Stimulated activated naive CD4-positive, alpha-beta T cell (primary cell): ENCODE data around the gene PKDCC.
A peak's percentile ranks its signal among the peaks of the same experiment; 100 is the strongest.

Experiments used
- DNase-seq, 6 experiments: peaks; one replicate each; lab custom pipeline; 2025; lab: John Stamatoyannopoulos, UW

Gene PKDCC, protein sequence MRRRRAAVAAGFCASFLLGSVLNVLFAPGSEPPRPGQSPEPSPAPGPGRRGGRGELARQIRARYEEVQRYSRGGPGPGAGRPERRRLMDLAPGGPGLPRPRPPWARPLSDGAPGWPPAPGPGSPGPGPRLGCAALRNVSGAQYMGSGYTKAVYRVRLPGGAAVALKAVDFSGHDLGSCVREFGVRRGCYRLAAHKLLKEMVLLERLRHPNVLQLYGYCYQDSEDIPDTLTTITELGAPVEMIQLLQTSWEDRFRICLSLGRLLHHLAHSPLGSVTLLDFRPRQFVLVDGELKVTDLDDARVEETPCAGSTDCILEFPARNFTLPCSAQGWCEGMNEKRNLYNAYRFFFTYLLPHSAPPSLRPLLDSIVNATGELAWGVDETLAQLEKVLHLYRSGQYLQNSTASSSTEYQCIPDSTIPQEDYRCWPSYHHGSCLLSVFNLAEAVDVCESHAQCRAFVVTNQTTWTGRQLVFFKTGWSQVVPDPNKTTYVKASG

DNA sequence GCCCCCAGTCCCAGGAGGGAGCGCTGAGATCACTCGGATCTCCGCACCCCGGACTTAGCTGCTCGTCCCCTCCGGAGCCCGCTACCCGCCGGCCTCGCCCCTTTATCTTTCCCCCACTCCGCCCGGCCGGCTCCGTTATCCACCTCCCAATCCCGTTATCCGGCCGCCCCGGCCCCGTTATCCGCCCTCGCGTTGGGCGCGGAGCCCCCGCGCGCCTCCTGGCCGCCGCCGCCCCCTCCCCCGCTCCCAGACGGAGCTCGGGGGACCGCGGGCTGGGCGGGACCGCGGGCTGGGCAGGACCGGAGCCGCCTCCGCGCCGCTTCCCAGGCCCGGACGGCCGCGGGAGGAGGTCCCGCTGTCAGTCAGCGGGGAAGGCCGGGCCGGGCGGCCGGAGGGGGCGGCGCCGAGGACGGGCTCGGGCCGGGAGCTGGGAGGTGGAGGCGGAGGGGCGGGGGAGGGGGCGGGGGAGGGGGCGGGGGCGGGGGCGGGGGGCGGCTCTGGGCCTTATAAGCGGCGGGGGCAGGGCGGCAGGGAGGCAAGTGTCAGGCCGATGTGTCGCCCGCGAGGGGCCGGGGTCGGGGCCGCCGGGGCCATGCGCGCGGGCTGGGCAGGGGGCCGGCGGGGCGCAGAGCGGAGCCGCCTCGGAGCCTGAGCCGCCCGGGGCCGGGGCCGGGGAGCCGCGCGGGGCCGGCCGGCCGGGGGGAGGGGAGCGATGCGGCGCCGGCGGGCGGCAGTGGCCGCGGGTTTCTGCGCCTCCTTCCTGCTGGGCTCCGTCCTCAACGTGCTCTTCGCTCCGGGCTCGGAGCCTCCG, at the start of gene PKDCC:
TSS of gene PKDCC (plus strand) at position 534 of the 811 bp plus-strand sequence. CDS start at position 713, 179 bp downstream.
- peak in 4 of 6 experiments; percentile 4 to 26 (median 5) for DNase-seq

DNA sequence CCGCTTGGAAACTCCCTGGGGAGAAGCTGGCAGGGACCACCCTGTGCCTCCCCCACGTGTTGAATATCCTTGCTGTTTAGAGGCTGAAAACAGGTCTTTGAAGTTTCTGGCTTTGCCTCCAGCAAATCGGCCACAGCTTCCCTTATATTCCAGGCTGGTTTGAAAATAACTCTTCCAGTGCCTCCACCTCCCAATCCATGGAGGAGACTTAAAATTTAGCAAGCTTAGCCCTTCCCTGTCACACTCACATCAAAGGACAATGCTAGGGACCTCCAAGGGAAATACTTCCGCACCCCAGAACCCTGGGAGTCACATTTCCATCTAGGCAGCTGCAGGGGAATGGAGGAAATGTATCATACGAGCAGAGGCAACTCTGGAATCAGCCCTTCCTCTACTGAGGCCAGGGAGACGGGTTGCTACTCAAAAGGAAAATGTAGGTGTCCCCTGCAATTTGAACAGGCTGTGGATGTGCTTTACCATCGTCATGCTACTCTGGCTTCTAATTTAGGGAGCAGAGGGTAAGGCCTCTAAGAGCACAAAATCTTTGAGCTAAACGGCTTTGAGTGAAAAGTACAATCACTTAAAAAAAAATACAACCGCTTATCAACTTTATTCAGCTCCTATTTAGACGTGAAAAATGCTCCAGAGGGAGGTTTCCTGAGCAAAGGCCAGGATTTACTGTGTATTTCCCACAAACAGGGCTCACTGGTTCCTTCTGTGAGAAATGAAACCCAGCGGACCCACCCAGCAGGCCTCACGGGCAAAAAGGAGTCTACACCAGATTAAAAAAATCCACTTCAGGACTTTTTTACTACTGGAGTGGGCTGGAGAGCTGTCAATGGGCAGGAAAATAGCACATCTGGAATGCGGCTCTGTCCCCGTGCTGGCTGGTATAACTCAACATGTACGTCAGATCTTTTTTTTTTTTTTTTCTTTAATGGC, 49.4 kb upstream of the PKDCC start:
- DNase-seq = no peak

DNA sequence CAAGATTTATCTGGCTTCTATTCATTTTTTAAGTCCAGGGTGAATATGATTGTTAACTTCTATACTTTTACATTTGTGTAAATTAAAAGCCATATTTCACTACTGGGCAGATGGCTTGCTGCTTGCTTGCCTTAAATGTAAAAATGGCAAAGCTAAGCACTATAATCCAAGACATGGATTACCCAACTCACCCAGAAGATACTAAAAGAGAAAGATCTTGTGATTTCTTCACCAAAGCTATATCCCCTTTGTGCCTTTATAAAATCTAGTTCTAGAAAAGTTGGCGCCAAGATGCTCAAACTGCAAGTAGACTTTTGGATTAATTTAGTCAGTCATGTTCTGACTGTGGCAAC, 48.7 kb upstream of the PKDCC start:
- no peak for DNase-seq

DNA sequence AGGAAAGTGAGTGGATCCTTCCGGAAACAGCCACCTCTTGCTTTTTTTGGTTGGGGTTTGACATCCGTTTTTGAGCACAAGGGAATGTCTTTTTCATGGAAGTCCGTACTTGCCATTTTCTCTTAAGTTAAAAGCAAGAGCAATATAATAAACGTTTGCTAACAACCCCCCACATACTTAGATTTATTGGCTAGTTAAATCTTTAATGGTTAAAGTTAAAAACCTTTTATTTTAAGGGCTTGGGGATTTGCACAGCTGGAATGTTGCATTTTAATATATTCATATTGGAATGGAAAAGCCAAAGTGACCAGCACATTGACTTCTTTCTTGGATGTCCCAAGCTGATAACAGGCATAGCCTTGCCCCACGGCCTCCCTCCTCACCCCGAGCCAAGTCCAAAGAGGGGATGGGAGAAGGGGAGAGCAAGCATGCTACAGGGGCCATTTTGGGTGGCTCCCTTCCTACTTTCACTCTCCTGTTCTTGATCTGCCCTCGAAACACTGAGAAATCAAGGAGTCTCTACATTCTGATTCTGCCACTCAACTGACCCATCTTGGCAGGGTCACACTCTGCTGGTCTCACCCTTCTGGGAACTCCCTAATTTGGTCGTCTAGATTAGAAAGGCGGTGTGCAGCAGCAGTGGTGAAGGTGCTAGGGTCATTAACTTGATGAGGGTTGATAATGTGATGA, 48.1 kb upstream of the PKDCC start:
- DNase-seq = no peak

DNA sequence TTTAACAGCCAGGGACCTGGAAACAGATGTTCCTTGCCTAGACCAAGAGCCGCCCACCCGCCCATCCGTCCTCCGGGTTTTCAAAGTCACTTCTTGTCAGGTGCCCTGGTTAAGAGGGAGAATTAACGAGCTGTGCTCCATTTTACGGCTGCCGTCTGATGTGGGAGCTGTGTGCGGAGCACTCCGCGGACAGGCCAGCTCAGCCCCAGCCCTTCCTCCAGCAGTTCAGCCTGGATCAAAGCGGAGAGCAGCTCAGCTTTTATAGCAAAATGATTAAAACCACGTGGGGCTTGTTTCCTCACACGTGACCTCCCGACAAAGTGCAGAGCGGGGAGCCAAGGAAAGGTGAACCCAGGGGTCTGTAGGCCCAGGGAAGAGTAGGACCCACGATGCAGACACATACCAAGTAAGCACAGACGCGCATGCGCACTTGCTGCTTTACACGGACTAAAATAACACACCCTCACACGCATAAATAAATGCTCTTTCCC, 46.1 kb upstream of the PKDCC start:
- no peak for DNase-seq

DNA sequence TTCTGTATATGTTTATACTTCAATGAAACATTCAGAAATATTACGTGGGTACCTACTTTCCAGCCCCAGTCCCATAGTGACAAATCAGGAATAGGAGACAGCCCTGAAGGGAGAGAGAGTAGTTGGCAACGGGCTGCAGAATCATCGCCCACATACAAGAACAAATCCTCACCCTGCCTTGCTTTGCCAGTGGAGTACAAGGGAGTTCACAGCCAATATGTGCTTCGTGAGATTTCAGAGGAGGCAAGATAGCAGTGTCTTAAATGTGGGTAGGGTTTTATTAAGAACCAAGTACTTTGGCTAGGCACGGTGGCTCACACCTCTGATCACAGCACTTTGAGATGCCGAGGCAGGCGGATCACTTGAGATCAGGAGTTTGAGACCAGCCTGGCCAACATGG, 40.3 kb upstream of the PKDCC start:
- no peak for DNase-seq

DNA sequence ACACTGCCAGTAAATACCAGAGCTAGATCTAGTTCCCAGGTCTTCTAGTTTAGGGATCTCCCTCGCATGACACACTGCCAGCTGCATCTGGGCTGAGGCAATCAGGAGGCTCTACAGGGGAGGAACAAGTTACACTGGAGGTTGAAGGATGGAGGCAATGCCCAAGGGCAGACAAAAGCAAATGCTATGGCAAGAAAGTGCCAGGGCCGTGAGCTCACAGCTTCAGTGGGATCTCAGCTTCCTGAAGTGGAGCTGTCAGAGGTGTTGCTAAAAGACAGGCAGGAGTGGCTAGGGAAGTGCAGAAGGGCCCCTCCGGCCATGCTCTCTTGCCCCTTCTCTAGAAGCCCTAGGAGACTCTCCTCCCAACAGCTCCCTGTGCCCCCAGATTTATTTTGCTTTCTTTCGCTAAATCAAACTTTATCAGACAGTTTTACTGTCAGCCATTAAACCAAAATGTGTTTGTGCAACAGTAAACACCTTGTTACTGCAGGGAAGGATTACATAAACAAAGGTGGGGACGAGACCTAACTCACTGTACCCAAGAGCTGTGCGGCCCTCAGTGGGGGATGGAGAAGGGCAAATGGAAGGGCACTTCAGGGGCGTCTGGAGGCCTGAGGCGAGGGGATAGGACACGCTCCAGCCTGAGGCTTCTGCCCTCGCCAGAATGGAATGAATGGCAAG, 39.4 kb upstream of the PKDCC start:
- no peak for DNase-seq

DNA sequence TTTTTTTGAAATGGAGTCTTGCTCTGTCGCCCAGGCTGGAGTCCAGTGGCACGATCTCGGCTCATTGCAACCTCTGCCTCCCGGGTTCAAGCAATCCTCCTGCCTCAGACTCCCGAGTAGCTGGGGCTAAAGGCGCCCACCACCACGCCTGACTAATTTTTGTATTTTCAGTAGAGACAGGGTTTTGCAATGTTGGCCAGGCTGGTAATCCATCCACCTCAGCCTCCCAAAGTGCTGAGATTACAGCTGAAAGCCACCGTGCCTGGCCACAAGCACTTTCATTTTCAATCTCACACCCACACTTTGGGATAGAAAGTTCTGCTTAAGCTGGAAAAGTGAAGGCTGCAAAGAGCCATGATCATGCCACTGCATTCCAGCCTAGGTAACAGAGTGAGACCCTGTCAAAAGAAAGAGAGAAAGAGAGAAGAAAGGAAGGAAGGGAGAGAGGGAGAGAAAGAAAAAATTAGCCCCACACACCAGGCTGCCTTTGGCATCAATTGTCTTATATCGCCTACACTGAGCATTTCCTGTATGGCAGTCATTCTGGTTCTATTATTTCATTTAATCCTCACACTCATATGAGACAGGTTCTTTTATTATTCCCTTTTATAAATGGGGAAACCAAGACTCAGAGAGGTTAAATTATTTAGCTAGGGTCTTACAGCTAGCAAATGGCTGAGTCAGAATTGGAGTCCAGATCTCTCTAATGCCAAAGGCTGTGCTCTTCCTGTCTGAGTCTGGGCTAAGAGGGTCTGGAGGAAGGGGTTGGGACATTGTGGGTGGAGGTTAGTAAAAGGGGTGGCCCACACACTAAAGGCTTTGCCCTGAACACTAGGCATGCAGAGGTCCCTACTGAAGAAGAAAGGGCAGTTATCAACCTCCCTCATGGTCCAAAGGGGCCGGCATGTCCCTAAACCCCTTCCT, 37.9 kb upstream of the PKDCC start:
- DNase-seq = no peak

DNA sequence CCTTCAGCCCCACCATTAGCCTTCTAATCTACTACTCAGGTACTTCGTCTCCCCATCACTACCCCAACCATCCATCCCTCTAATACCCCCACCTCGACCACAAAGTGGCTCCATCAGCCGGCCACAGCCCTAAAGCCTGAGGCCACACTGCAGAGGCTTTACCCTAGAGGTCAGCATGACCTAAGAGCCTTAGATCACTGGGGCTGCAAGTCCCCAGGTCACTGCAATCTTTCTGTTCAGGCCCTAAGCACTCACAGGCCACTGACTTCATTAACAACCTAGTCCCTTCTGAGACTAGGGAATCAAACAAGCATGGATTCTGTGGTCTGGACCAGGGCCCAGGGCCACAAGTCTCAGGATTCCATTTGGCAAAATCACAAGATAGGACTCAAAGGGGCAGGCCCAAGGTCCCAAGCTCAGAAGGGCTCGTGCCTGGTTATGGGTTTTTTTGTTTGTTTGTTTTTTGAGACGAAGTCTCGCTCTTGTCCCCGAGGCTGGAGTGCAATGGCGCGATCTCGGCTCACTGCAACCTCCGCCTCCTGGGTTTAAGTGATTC, 37.0 kb upstream of the PKDCC start:
- DNase-seq = no peak

DNA sequence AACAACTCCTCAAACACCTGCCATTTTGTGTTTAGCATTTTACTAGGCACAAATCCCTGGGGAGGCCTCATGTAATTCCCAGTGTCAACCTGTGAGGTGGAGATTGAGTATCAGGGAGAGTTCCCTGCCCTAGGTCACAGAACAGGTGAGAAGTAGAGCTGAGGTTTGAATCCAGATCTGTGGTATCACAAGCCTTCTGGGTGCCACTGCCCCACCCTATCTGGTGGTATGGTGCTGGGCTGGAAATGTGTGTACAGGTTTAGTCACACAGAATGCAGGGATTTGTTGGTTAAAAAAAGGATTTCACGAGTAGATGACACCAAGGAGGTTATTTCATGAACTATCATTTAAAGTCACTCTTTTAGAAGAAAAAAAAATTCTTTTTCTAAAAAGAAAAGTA, 35.7 kb upstream of the PKDCC start:
- no peak for DNase-seq

DNA sequence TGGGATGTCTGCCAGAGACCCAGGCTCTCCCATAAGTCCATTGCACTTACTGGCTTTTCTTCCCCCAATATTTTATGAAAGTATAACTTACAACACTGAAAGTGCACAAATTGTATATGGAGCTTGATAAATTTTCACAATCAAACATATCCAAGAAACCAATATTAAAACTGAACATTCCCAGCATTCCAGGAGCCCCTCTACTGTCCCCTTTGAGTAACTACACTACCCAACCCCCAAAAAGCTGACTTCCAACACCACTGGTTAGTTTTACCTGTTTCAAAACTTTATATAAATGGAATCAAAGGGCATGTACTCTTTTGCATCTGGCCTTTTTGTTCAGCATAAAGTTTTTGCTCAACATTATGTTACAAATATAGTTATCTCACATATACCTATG, 35.2 kb upstream of the PKDCC start:
- DNase-seq = no peak

DNA sequence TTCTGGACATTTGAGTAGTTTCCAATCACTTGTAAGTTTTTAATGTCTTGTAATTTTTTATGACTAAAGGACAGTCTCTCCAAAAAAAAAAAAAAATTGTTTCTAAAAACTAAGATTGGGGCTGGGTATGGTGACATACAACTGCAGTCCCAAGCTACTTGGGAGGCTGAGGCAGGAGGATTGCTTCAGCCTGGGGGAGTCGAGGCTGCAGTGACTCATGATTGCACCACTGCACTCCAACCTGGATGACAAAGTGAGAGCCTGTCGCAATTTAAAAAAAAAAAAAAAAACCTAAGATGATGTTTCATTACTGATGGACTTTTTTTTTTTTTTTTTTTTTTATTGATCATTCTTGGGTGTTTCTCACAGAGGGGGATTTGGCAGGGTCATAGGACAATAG, 34.4 kb upstream of the PKDCC start:
- DNase-seq = no peak

DNA sequence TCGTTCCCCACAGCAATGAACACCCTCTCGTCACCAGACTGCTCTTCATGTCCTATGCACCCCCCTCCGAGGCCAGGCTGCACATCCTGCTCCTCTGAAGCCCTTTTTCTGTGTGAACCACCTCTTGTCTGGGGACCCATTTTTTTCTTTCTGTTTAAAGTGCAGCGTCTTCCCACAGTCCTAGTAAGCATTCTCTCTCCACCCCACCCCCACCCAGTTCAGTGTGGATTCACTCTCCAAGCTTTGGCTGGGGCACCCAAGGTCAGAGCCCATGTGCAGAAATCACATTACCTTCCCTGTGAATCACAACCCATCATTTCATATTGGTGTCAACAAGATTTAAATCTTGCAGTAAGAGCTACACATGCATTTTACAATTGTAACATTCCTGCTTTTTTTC, 26.4 kb upstream of the PKDCC start:
- no peak for DNase-seq

DNA sequence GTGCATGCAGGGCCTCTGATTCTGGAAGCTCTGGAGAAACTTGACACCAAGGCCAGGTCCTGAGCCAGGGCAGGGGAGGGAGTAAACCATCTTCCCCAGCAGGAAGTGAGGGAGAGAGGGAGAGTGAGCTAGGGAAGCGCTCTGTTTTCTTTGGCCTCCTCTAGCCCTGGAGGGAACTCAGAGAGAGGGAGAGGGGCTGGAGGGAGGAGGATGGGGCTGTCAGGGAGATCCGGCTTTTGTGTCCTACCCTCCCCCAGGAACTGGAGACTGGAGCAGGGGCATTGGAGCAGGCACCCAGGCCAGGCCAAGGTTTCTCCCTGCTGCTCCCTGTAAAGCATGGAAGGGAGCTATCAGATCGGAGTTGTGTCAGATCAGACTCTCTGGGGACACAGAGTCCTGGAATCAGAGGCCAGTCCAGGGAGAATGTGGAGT, 22.7 kb upstream of the PKDCC start:
- no peak for DNase-seq

DNA sequence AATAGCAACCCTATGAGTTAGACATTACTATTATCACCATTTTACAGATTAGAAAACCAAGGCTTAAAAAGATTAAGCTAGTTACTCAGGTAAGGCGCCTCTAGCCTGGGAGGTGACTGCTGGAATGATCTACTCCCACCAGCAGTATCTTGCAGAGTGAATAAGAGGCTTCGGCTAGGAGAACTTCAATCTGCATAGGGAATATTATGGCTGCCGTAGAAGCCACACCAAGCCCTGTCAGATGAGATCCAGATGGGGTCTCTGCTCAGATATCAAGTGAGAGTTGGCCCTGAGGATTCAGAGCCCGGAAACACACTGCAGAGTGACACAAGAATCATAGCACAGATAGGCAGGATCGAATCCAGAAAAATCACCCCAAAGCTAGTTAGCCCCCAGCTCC, 21.5 kb upstream of the PKDCC start:
- no peak for DNase-seq

DNA sequence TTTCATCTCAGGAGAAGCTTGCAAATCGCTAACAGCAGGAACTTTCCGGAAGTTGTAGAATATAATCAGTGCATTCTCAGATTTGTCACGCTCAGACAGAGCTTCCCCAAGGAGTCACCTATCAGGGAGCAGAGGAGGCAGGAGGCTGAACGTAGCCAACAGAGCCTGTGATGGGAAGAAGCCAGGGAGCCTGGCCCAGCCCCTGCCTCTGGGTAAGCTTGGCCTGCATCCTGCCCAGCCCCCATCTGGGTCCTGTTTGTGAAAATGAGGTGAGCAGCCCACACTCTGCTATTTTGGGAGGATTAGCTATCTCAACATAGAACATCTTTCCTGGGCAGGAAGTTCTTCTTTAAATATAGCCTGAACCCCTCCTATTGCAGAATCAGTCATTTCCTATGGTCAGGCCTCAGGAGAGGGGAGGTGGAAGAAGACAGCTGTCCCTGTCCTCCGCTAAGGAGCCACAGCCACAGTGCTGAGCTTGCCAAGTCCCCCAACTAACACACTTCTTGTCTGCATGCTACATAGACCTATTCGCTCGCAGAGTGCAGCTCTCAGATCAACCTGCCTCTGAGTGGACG, 19.2 kb upstream of the PKDCC start:
- no peak for DNase-seq

DNA sequence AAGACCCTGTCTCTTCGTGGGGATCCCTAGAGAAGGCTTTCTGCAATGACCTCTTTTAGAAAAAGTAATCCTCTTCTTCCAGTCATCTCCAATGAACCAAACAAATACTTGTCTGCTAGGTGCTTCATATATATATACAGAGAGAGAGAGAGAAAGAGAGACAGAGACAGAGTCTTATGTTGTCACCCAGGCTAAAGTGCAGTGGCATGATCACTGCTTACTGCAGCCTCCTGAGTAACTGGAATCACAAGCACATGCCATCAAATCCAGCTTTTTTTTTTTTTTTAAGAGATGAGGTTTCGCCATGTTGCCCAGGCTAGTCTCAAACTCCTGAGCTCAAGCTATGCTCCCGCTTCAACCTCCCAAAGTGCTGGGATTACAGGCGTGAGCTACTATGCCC, 18.6 kb upstream of the PKDCC start:
- no peak for DNase-seq

DNA sequence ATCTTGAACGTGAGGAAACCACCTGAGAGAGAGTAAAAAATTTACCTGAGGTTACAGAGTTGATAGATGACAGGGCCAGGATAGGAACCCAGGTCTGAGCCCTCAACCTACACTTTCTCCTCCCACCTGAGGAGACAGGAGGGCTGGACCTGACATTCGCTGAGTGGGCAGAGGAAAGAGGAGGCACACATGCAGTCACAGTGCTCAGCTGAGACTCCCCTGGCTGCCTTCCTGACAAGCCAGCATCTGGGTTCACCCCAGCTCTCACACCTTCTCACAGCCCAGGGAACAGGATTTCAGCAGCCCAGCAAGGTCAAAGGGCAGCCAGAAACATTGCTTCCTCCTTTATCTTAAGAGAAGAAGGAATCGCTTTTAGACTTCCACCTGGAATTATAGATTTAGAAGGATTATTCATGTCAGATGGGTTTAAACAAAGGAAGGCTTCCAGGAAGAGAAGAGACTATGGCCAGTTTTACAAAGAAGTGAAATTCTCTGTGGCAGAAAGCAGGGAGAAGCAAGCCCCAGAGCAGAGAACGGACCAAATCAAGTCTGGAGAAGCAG, 18.1 kb upstream of the PKDCC start:
- DNase-seq = no peak
